GM18868 (cell line): Measurements from ENCODE around the gene CXorf66.
"Not testable (repeated sequence)": the region's sequence is repeated elsewhere in the genome, so short reads cannot be mapped to it uniquely, and the experiment has no call there.

Experiments
- ATAC-seq: cut with Tn5 transposase; IDR thresholded peaks from one replicate; pipeline ENCODE4 v1.9.1; 2021; ENCODE audit warnings: mild to moderate bottlenecking, moderate library complexity; ENCODE audit not compliant: unreplicated experiment

CXorf66 gene

DNA sequence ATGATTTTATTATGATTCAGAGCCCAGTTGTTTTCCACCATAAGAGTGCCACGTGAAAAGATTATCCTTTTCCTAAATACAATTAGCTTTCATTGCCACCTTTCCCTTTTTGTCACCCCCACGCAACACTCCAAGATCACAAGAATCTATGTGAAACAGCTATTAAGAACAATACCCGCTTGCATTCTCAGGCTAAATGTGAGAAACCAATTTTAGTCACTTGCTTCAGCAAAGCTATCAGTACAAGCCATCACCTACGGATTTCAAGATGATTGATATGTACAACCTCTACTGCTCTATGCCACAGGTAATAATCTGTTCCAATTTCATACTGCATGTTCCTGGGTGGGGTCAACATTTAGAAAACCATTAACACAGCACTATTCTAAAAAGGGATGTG lies 34.9 kb downstream of the CXorf66 start:
- no peak for ATAC-seq

DNA sequence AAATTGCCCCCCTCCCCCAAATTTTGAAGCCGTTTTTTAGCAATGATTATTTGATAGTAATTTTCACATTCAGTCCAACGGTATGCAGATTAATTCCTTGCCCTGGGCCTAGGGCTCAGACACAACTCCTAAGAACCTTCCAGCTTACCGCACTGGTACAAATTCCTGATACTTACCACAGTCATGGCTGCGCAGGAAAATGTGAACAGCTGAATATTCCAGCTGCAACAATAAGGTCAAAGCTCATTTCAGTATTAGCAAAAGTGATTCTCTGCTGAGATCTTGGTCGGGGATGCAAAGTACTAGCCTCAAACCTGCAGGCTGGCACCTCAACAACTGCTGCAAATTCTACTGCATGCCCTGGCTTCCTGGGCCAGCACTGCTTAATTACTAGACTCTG lies 35.4 kb downstream of the CXorf66 start:
- ATAC-seq, result no peak

DNA sequence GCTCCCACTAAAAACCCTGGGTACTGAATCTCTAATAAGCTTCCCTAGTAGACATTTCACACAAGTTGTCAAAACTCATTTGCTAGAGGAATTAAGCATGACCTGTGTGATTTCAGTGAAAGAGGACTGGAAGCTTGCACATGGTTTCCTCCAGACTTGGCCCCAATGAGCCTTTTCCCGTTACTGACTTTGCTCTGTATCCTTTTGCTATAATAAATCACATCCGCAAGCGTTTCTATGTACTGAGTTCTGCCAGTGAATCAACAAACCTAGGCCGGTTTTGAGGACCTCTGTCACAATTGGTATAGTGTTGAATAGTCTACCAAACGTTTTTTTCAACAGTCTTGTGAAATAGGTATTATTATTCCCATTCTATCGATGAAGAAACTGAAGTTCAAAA lies 40.6 kb downstream of the CXorf66 start:
- ATAC-seq, result no peak

GRCh38 chrX:139924069-139924695 lies 41.1 kb downstream of the CXorf66 start:
- ATAC-seq, result no peak

GRCh38 chrX:139921142-139921541 lies 44.2 kb downstream of the CXorf66 start:
- not testable (repeated sequence) for ATAC-seq

DNA sequence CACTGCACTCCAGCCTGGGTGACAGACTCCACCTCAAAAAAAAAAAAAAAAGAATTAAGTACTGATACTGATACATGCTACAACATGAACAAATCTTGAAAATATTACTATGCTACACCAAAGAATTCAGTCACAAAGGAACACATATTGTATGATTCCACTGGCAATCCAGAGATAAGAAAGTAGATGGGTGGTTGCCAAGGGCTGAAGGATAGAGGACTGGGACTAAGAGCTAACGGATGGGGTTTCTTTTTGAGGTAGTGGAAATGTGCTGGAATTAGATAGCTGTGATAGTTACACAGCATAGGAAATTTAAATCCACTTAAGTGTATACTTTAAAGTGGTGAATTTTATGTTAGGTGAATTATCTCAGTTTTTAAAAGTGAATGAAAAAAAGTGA lies 45.0 kb downstream of the CXorf66 start:
- no peak for ATAC-seq

- ATAC-seq, result no peak
These were observed 50.9 kb downstream of the CXorf66 start for GRCh38 chrX:139914421-139914820.

- ATAC-seq, result peak; percentile 72
These were observed 55.6 kb downstream of the CXorf66 start for GRCh38 chrX:139909712-139910111.

GRCh38 chrX:139907078-139907477 lies 58.2 kb downstream of the CXorf66 start:
- ATAC-seq, result no peak

DNA sequence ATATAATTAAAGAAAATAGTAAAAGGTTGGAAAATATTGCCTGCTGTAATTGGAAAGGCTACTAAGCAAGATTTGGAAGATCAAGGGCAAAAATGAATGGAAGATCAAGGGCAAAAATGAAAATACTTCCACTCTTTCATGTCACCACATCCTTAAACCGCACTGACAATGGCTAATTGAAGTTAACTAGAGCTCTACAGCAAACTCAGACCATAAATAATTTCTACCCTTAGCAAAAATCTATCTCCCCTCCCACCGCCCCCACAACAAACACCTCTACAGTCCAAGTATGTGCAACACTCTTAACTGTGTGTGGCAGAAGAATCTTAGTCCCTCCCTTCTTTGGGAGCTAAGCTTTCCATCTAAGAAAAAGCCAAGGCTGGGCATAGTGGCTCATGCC lies 59.6 kb downstream of the CXorf66 start:
- no peak for ATAC-seq
